GM23248 (cell line): Measurements from ENCODE around the gene NAALADL2.

Experiments
- EZH2 ChIP-seq: fragments of 200-600 bp; sonication (generic); IDR thresholded peaks from 2 replicates; pipeline ENCODE4 v1.6.1; 2018; ENCODE audit warnings: antibody characterized with exemption, mild to moderate bottlenecking; ENCODE audit not compliant: insufficient read depth, poor library complexity, severe bottlenecking
- EZH2phosphoT487 ChIP-seq: fragments of 200-600 bp; sonication (generic); IDR thresholded peaks from 2 replicates; pipeline ENCODE4 v1.6.1; 2018; ENCODE audit warnings: antibody characterized with exemption, moderate library complexity, mild to moderate bottlenecking, low read depth; ENCODE audit not compliant: insufficient read depth

GRCh38 chr3:175391601-175392000, 532.5 kb downstream of the NAALADL2 start:
- no peak for TF ChIP-seq EZH2phosphoT487
- TF ChIP-seq EZH2 = no peak
